Endometrial microvascular endothelial cells (primary cell): Measurements from ENCODE around the gene CAMKV. TPM values are rescaled to one million over a fixed set of nuclear protein-coding genes. Genes with fewer than 3 reads are reported as not detected.

Source experiments
- in situ Hi-C: cut with HindIII; loops from 2 replicates; pipeline ENCODE4 v1.10.0; 2017; ENCODE audit warnings: low sequenced_read_pairs, low pct_unique_long_range_greater_than_20kb; ENCODE audit errors: inconsistent ontology term
- total RNA-seq: library from RNA; depleted of rRNA; stranded (reverse); fragments of >200 nt; gene quantifications from one replicate; pipeline ENCODE4 v1.2.3, GENCODE V29; 2015; ENCODE audit errors: inconsistent ontology term

The CAMKV gene
- total RNA-seq, 1 donor from 2014 or later, result not detected

DNA sequence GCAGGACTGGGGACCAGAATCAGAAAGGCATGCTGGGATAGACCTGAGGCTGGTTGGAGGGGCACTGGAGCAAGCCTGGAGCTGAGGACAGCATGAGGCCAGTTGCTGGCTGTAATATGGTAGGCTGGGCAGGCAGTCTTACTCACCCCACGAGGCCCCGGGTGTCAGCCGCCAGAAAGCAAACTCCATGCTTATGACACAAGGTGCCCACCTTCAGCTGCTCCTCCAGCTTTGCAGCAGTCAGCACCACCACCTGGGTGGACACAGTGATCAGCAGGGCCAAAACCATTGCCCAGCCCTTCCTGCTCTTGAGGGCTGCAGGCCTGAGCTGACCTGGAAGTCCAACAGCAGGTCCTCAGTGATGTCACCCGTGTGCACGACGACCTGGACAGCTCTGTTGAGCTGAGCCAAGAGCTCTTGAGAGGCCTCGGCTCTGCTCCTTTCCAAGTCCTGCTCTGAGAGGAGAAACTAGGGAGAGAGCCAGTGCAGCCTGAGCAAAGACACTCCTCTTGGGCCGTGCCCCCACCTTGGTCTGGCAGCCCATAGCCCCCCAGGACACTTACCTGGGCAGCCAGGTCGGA lies 56.7 kb downstream of the CAMKV start:
- in situ Hi-C loops, result no loop called here

Other genes with a start within 250 kb of the CAMKV start
- 106 TPM for gene APEH, start 195.6 kb downstream of the CAMKV start, total RNA-seq
- 1.1 TPM for gene MST1, start 180.4 kb downstream of the CAMKV start, total RNA-seq
- 22.4 TPM for gene RNF123, start 180.3 kb downstream of the CAMKV start, total RNA-seq
- 2.4 TPM for gene AMIGO3, start 150.2 kb downstream of the CAMKV start, total RNA-seq
- gene GMPPB, start 146.0 kb downstream of the CAMKV start, total RNA-seq, result 48.2 TPM
- gene IP6K1, start 83.4 kb downstream of the CAMKV start, total RNA-seq, result 38.7 TPM
- not detected for gene CDHR4, start 70.0 kb downstream of the CAMKV start, total RNA-seq
- 5.4 TPM for gene INKA1, start 66.6 kb downstream of the CAMKV start, total RNA-seq
- 31.0 TPM for gene UBA7, start 56.0 kb downstream of the CAMKV start, total RNA-seq
- 9.7 TPM for gene TRAIP, start 13.3 kb downstream of the CAMKV start, total RNA-seq
- gene MST1R, start 34.0 kb upstream of the CAMKV start, total RNA-seq, result 0.19 TPM
- 28.6 TPM for gene MON1A, start 59.9 kb upstream of the CAMKV start, total RNA-seq
- 24.7 TPM for gene RBM6, start 70.2 kb upstream of the CAMKV start, total RNA-seq
- gene RBM5, start 219.0 kb upstream of the CAMKV start, total RNA-seq, result 89.3 TPM